OCI-LY7 (cell line): ENCODE results near the gene ZMIZ1. TPM values are rescaled to one million over a fixed set of nuclear protein-coding genes. Genes with fewer than 3 reads are reported as not detected.

Experiments
- BruUV-seq: library from RNA; stranded (reverse); fragments of 400-500 nt; replicated peaks from 2 replicates; lab custom pipeline; 2021; lab: Mats Ljungman, UMichigan
- CTCF ChIA-PET: fragments of 300-600 bp; sonication (Branson Sonifier 250); formaldehyde crosslinking; loops from one replicate; lab custom pipeline; 2022; ENCODE audit warnings: antibody characterized with exemption; ENCODE audit not compliant: unreplicated experiment; lab: Charles Lee
- POLR2A ChIA-PET: fragments of 300-600 bp; sonication (Branson Sonifier 250); formaldehyde crosslinking; loops from one replicate; lab custom pipeline; 2022; ENCODE audit warnings: antibody characterized with exemption; lab: Charles Lee
- DNase-seq: peaks from one replicate; pipeline ENCODE4 v3.0.0-alpha.2; 2015; ENCODE audit warnings: low spot score
- H2AFZ ChIP-seq: fragments of 200-600 bp; sonication (generic), shearing (Covaris generic); 2 replicates; pipeline ENCODE4 v1.6.1; 2014; ENCODE audit warnings: mild to moderate bottlenecking, antibody characterized with exemption, low read length, moderate library complexity
- H3K27ac ChIP-seq: fragments of 200-600 bp; sonication (generic); 2 replicates; pipeline ENCODE4 v1.5.1; 2014; ENCODE audit warnings: mixed run types, low read depth, mild to moderate bottlenecking, moderate library complexity, low read length, inconsistent platforms; ENCODE audit not compliant: poor library complexity, severe bottlenecking
- H3K36me3 ChIP-seq: fragments of 200-600 bp; sonication (generic); 2 replicates; pipeline ENCODE4 v1.6.1; 2014; ENCODE audit warnings: mild to moderate bottlenecking, antibody characterized with exemption, low read length, moderate library complexity, mixed read lengths; ENCODE audit not compliant: insufficient read depth
- H3K4me1 ChIP-seq: fragments of 200-600 bp; sonication (generic); 2 replicates; pipeline ENCODE4 v1.5.1; 2014; ENCODE audit warnings: mild to moderate bottlenecking, low read length; ENCODE audit not compliant: insufficient read depth, poor library complexity, severe bottlenecking
- H3K4me2 ChIP-seq: fragments of 200-600 bp; sonication (generic); 2 replicates; pipeline ENCODE4 v1.6.1; 2014; ENCODE audit warnings: mild to moderate bottlenecking, low read length
- H3K4me3 ChIP-seq: fragments of 200-600 bp; sonication (generic); 2 replicates; pipeline ENCODE4 v1.5.1; 2014; ENCODE audit warnings: mild to moderate bottlenecking, low read depth, low read length; ENCODE audit not compliant: poor library complexity, severe bottlenecking
- H3K79me2 ChIP-seq: fragments of 200-600 bp; sonication (generic); 2 replicates; pipeline ENCODE4 v1.6.1; 2016; ENCODE audit warnings: low read depth, mild to moderate bottlenecking, low read length, moderate library complexity, mixed read lengths; ENCODE audit not compliant: insufficient read depth
- H3K9me2 ChIP-seq: fragments of 200-600 bp; sonication (generic); 2 replicates; pipeline ENCODE4 v1.6.1; 2016; ENCODE audit warnings: mild to moderate bottlenecking, low read length, mixed read lengths; ENCODE audit not compliant: insufficient read depth
- H3K9me3 ChIP-seq: fragments of 200-600 bp; sonication (generic); 2 replicates; pipeline ENCODE4 v1.6.1; 2014; ENCODE audit warnings: mild to moderate bottlenecking, mixed run types, low read length, mixed read lengths
- H4K20me1 ChIP-seq: fragments of 200-600 bp; sonication (generic); 2 replicates; pipeline ENCODE4 v1.6.1; 2014; ENCODE audit warnings: mild to moderate bottlenecking, antibody characterized with exemption, low read length, moderate library complexity, mixed read lengths; ENCODE audit not compliant: insufficient read depth
- EZH2phosphoT487 ChIP-seq: fragments of 200-600 bp; sonication (generic); IDR thresholded peaks from 2 replicates; pipeline ENCODE4 v1.6.1; 2018; ENCODE audit warnings: low read depth, borderline replicate concordance, mild to moderate bottlenecking, mixed run types, antibody characterized with exemption, low read length, moderate library complexity, mixed read lengths
- intact Hi-C: fragments of 100-400 bp; cut with micrococcal nuclease; formaldehyde crosslinking; loops from one replicate; pipeline ENCODE4 v1.10.0; 2022; ENCODE audit not compliant: unreplicated experiment
- total RNA-seq, 2 experiments: library from RNA; depleted of rRNA in 1 of 2; stranded (reverse); fragments of >200 nt in 1 of 2; shearing (Covaris generic) in 1 of 2; gene quantifications; 2 replicates each; pipeline ENCODE4 v1.2.3, GENCODE V29; 2014 to 2022
- TF ChIP-seq, protein P1 (sequence below): fragments of 200-600 bp; sonication (generic); conservative IDR thresholded peaks from 2 replicates; pipeline ENCODE4 v1.5.1; 2014; ENCODE audit warnings: mild to moderate bottlenecking, antibody characterized with exemption, low read length, moderate library complexity, mixed read lengths

ZMIZ1 gene
- total RNA-seq, 2 experiments from 2014 or later, result 20.4 to 66.9 TPM

DNA sequence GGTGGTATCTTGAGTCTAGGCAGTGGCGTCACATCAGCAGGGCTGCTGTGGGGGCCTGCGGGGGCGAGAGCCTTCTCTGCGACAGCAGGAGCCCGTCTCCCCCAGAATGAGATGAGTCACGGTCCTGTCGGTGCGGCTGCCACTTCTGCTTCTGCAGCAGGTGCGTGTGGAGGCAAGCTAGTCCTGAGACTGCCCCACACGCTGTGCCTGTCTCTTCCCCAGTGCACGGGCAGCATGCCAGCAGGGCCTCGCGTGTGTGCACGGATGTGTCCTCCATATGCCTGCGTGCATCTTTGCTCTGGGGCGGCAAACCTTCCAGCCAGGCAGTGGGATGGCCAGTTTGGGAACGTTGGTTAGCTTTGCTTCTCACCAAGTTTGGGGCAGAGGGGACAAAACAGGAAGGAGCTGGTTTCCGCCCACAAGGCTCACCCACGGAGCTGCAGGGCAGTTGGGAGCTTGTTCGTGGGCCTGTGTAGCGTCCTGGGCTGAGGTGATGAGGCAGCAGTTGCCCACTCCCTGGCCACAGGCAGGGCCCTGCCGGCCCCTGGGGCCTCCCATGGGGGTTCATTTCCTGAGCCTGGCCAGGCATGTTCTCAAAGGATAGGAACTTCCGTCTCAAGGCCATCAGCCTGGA, 217.7 kb downstream of the ZMIZ1 start:
- H2AFZ ChIP-seq, result peak overlapping the region; percentile 41; the same call in 1 of the 2 replicates
- peaks cover 10% of the 10 kb centered on the region; the same call in 1 of the 2 replicates for H3K79me2 ChIP-seq
- ChIA-PET POLR2A (interaction anchor here (0.8 to 1.9 kb wide), 4 partner anchors 13 to 40 kb away, joined by 3 to 6 read pairs (median 4); no protein-coding TSS in a partner anchor), CTCF (interaction anchor here (1.0 kb wide), 1 partner anchor 36 kb away, joined by 4 read pairs; no protein-coding TSS in a partner anchor)
- H3K27ac ChIP-seq, result peak overlapping the region; percentile 86
- peak; percentile 89 for DNase-seq
- TF ChIP-seq EZH2phosphoT487, result no peak
- TF ChIP-seq, protein P1, sequence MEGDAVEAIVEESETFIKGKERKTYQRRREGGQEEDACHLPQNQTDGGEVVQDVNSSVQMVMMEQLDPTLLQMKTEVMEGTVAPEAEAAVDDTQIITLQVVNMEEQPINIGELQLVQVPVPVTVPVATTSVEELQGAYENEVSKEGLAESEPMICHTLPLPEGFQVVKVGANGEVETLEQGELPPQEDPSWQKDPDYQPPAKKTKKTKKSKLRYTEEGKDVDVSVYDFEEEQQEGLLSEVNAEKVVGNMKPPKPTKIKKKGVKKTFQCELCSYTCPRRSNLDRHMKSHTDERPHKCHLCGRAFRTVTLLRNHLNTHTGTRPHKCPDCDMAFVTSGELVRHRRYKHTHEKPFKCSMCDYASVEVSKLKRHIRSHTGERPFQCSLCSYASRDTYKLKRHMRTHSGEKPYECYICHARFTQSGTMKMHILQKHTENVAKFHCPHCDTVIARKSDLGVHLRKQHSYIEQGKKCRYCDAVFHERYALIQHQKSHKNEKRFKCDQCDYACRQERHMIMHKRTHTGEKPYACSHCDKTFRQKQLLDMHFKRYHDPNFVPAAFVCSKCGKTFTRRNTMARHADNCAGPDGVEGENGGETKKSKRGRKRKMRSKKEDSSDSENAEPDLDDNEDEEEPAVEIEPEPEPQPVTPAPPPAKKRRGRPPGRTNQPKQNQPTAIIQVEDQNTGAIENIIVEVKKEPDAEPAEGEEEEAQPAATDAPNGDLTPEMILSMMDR, result no peak
- no peaks in the 10 kb centered on the region for H3K9me2 ChIP-seq
- peak overlapping the region; percentile 44 for H3K4me3 ChIP-seq
- H3K9me3 ChIP-seq, result no peaks in the 10 kb centered on the region
- BruUV-seq, result no TSS peak
- H4K20me1 ChIP-seq, result no peaks in the 10 kb centered on the region
- intact Hi-C loops, result loop anchor here (1.0 kb wide), 1 partner anchor 37 kb away; no protein-coding TSS in a partner anchor
- peaks cover 53% of the 10 kb centered on the region for H3K4me1 ChIP-seq
- peak overlapping the region; percentile 63 for H3K4me2 ChIP-seq
- H3K36me3 ChIP-seq, result peaks cover 56% of the 10 kb centered on the region

DNA sequence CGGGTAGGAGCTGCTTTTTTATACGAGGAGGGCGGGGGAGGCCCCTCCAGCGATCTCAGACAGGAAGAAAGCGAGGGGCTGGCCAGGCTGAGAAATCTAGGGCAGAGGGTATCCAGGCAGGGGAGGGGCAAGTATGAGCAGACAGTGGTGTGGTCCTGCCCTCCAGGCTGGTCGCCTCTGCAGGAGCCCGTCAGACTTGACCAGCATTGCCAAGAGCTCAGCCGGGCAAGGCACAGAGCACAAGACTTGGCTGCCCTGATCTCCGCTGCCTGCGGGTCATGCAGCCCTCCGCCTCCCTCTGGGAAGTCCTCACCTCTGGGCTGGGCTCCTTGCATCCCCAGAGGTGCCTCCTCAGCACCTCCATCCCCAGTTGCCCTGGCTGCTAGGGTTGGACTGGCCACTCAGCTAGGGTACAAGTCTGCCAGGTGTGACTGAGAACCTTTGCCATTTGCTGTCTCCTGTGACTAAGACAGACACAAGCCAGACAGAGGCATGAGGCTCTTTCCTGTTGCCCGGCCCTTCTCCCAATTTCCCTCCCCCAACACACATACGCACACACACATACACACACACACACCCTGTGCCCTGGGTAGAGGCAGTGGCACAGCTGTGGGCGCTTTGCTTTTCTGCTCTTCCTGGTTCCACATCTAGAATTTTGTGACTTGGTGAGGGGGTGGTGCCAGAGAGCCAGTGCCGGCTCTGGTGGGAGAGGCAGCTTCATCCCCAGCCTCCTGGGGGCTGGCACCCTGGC, 219.4 kb downstream of the ZMIZ1 start:
- no peaks in the 10 kb centered on the region for H3K9me2 ChIP-seq
- no peaks in the 10 kb centered on the region for H3K9me3 ChIP-seq
- peaks cover 10% of the 10 kb centered on the region; the same call in 1 of the 2 replicates for H3K79me2 ChIP-seq
- CTCF ChIA-PET, result interaction anchor here (1.2 kb wide), 1 partner anchor 57 kb away, joined by 3 read pairs; no protein-coding TSS in a partner anchor
- H2AFZ ChIP-seq, result no peak overlapping the region
- no TSS peak for BruUV-seq
- intact Hi-C loops, result no loop called here
- H3K4me1 ChIP-seq, result peaks cover 43% of the 10 kb centered on the region
- no peak overlapping the region for H3K4me2 ChIP-seq
- no peak for DNase-seq
- no peak for TF ChIP-seq EZH2phosphoT487
- TF ChIP-seq, protein P1, result no peak
- no peak overlapping the region for H3K4me3 ChIP-seq
- H4K20me1 ChIP-seq, result no peaks in the 10 kb centered on the region
- POLR2A ChIA-PET, result interaction anchor here (1.1 kb wide), 1 partner anchor 44 kb away, joined by 3 read pairs; no protein-coding TSS in a partner anchor
- H3K27ac ChIP-seq, result no peak overlapping the region
- H3K36me3 ChIP-seq, result peaks cover 60% of the 10 kb centered on the region; the same call in 1 of the 2 replicates
